DMS114 treated with DMSO at 0.1 percent for 48 hours (cell line): Measurements from ENCODE around the gene TEKTIP1.
"Not testable (repeated sequence)": the region's sequence is repeated elsewhere in the genome, so short reads cannot be mapped to it uniquely, and the experiment has no call there.

ENCODE experiments used
- DNase-seq: peaks from one replicate; lab custom pipeline; 2025; ENCODE audit not compliant: unreplicated experiment; lab: John Stamatoyannopoulos, UW

Gene TEKTIP1

DNA sequence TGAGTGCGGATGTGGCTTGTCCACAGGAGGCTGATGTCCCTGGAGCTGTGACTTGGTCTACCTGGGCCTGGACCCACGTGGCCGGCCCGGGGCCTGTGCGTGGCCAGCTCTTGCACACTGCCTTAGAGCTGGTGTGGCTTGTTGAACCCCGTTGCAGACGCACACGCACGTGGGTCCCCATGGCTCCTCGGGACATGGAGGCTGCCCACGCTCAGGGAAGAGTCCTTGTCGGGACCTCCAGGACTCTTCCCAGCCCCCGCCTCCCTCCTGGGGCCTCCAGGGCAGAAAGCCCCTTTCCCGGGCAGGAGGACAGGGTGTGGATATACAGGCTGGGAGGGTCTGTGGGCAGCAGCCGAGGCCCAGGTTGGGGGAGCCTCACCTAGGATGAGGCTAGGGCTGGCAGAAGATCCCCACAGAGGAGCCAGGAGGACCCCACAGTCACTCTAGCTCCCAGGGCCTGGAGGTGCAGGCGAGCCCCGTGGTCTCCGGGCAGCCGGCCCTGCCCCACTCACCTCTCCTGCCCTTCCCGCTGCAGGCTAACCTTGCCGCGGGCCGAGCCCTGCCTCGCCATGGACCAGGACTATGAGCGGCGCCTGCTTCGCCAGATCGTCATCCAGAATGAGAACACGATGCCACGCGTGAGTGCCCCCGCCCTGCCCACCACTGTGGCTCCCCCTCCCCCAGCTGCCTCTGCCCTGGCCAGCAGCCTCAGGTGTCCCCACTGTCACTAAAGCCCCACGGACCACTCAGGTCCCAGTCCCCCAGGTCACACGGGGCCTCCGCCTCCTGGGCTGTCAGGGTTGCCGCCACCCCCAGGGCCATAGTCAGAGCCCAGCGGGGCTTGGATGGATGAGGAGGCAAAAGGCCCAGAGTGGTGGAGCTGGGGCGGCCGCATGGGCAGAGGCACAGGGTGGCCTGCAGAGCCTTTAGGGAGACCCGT is 16.3 kb upstream of the TEKTIP1 start:
- DNase-seq: no peak

DNA sequence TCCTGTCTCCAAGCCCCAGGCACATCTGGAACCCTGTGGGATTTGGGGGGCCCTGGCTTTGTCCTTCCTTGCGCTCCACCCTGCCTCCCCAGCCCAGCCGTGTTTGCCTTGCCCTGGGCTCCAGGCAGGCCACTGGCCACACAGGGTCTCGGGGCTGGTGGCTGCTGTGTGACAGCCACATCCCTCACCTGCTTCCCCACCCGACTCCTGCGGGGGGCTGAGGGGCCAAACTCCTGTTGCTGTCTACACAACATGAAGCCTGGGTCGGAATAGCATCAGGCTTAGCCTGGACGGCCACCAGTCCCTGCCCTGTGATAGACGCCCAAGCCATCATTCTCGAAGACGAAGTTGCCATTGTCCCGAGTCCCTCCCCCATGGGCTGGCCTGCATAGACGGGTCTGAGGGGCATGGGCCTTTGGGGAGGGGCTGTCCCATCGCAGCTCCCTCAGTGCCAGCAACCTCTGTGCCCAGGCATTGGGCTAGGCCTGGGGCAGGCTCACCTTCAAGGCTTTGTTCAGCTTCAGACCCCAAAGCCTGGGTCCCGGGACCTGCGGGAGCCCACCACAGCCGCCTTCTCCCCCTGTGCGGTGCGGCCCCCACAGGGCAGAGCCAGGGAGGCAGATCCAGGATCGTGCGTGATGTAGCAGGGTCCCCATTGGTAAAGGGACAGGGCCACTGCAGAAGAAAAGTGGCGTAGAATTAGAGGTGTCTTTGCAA is 15.5 kb upstream of the TEKTIP1 start:
- DNase-seq: no peak

DNA sequence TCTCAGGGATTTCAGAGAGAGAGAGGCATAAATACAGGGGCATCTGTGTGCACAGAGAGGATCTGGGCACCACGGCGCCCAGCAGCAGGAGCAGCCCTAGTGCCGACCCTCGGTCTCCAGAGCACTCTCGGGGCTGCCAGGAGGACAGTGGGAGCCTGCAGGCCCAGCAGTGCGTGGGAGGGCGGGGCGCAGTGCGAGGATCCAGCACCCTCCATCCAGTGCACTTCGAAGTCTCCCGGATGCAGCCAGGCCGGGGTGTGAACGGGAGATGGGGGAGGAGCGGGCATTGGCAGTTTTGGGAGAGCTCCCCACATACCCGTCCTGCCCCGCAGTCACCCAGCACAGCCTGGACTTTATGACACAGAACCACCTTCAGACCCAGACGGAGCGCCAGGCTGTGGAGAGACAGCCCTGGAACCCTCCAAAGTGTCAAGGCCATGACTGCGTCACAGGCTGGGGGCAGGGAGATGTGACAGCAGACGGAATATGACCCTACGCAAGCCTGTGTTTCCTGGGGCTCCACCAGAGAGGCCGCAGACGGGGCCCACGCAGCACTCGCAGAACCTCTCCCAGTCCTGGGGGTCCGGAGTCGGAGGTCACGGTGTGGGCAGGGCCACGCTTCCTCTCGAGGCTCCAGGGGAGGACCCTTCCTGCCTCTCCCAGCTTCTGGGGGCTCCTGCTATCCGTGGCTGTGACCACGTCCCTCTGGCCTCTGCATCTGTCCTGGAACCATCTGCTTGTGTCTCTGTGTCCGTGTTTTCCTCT is 14.7 kb upstream of the TEKTIP1 start:
- DNase-seq: no peak

DNA sequence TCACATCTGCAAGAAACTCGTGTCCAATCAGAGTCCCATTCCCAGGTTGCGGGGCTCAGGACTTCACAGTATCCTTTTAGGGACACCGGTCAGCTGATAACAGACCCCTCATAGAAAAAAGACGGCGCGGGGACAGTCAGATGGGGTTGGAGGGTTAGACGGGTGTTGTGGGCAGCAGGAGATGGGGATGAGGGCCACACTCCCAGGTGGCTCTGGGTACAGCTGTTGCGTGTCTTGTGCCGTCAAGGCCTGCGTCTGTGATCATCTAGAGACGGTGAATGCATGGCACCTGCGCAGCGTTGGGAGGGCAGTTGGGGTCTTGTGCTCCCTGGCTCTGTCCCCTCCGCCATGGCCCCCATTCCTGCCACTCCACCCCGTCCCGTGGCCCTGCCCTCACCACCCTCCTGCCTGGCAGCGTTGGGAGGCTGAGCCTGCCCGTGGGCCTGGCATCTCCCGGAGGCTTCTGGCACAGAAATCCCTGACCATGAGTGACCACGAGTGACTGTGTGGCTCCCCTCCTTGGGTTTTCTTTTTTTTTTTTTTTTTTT is 14.0 kb upstream of the TEKTIP1 start:
- no peak for DNase-seq

DNA sequence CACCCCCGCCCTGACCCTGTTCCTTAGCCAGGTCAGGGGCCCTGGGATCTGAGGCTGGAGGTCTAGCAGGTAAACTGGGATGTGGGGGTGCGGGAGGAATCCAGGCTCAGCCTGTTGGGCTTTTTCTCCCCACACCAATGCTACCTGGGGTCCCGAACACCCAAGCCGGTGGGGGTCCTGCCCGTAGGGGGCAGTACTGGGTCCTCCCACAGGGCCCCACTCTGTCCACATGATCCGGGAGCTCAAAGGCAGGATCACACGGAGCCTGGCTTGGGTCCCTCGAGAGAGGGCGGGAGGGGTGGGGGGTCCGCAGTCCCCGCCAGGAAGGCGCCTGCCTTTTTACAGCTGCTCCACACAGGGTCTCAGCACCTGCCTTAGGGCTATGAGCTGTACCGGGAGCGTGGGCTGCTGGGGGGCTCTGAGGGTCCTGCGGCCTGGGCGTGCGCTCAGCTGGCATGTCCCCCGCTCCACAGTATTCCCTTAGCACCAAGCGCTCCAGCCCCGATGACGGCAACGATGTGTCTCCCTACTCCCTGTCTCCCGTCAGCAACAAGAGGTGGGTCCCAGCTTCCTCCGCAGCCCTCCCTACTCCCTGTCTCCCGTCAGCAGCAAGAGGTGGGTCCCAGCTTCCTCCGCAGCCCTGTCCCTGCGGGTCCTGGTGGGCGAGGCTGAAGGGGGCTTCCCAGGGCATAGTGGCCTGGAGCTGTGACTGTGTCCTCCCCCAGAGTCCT is 12.3 kb upstream of the TEKTIP1 start:
- no peak for DNase-seq

DNA sequence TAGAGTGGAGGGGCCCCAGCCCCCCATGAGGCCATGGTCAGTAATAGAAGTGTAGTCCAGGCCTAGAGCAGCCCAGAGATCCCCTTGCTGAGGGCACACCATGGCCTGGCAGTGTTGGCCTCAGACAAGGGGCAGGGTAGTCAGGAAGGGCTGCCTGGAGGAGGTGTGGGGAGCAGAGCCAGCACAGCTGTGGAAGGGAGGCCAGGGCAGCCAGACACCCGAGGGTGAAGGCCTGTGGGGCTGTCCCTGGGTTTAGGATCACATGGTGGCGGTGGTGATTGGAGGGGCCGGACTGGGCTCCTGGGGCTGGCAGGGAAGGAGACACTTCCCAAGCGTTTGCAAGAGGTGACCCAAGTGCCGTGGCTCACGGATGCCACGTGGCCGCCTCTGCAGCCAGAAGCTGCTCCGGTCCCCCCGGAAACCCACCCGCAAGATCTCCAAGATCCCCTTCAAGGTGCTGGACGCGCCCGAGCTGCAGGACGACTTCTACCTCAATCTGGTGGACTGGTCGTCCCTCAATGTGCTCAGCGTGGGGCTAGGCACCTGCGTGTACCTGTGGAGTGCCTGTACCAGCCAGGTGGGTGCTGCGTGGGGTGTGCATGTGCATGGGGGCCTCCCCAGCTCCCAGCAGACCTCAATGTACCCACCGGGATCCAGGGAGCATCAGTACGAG is 11.6 kb upstream of the TEKTIP1 start:
- DNase-seq: no peak

DNA sequence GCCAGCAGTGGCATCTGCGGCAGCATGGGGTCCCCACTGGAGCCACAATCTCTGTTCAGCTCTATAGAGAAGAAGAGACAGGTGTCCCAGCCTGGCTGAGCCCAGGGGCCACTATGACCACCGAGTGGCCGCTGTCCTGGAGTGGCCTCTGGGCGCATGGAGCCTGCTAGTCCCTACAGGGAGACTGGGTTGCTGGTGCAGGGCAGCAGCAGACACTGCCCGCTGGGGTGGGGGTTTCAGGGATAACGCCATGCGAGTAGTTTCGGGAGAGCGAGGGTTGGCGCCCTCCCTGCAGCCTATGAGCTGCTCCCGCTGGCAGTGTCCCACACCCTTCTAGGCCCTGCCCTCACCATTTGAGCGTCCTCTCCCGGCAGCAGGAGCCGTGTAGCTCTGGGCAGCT is 10.9 kb upstream of the TEKTIP1 start:
- DNase-seq: no peak

DNA sequence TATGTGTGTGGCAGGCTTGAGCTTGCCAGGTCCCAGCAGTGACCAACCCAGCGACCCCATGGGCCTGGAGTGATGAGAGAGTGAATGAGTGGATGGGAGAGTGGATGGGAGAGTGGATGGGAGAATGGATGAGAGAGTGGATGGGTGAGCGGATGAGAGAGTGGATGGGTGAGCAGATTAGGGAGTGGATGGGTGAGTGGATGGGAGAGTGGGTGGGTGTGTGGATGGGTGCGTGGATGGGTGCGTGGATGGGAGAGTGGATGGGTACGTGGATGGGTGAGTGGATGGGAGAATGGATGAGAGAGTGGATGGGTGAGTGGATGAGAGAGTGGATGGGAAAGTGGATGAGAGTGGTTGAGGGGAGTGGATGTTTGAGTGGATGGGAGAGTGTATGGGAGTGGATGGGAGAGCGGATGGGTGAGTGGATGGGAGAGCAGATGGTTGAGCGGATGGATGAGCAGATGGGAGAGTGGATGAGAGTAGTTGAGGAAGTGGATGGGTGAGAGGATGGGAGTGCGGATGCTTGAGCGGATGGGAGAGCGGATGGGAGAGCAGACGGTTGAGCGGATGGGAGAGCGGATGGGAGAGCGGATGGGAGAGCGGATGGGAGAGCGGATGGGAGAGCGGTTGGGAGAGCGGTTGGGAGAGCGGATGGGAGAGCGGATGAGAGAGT is 10.3 kb upstream of the TEKTIP1 start:
- no peak for DNase-seq

DNA sequence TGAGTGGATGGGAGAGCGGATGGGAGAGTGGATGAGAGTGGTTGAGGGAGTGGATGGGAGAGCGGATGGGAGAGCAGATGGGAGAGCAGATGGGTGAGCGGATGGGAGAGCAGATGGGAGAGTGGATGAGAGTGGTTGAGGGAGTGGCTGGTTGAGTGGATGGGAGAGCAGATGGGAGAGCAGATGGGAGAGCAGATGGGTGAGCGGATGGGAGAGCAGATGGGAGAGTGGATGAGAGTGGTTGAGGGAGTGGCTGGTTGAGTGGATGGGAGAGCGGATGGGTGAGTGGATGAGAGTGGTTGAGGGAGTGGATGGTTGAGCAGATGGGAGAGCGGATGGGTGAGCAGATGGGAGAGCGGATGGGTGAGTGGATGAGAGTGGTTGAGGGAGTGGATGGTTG is 9.7 kb upstream of the TEKTIP1 start:
- DNase-seq: not testable (repeated sequence)

DNA sequence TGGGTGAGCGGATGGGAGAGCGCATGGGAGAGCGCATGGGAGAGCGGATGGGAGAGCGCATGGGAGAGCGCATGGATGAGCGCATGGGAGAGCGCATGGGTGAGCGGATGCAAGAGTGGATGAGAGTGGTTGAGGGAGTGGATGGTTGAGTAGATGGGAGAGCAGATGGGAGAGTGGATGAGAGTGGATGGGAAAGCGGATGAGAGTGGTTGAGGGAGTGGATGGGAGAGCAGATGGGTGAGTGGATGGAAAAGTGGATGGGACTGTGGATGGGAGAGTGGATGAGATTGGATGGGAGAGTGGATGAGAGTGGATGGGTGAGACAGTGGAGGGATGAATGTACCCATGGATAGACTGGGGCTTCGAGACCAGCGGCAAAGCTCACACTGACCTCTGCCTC is 8.6 kb upstream of the TEKTIP1 start:
- no peak for DNase-seq

DNA sequence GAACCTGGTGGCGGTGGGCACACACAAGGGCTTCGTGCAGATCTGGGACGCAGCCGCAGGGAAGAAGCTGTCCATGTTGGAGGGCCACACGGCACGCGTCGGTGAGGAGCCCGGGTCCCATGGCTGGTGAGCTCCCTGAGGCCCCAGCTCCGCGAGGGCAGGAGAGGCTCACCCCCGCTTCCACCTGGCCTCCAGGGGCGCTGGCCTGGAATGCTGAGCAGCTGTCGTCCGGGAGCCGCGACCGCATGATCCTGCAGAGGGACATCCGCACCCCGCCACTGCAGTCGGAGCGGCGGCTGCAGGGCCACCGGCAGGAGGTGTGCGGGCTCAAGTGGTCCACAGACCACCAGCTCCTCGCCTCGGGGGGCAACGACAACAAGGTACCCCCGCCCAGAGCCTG is 7.3 kb upstream of the TEKTIP1 start:
- DNase-seq: no peak

DNA sequence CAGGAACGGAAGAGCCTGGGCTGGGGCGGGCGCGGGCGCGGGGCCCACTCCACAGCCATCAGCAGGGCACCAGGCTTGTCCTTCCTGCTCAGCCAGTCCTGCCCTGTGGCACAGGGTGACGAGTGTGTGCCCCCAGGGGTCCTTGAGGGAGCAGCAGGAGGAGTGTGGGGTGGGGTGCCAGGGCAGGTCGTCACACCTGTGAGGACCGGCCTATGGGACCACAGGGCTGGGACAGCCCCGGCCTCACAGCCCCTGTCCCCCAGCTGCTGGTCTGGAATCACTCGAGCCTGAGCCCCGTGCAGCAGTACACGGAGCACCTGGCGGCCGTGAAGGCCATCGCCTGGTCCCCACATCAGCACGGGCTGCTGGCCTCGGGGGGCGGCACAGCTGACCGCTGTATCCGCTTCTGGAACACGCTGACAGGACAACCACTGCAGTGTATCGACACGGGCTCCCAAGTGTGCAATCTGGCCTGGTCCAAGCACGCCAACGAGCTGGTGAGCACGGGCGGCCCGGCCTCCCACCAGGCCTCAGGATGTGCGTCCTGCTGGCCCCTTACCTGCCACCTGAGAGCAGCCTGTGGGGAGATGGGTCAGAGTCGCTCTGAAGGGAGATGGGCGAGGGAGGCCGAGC is 6.7 kb upstream of the TEKTIP1 start:
- DNase-seq: no peak

DNA sequence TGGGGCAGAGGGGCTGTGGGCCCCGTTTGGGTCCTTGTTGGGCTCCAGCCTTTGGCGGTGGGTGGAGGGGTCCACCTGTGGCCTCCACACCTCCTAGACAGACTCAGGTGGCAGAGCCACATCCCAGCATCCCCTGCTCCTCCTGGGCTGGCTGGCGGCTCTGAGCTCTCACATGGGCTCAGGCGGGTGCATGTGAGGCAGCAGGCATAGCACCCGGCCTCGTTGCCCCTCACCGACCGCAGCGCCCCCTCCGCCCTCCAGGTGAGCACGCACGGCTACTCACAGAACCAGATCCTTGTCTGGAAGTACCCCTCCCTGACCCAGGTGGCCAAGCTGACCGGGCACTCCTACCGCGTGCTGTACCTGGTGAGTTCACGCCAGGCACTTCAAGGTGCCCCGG is 5.9 kb upstream of the TEKTIP1 start:
- no peak for DNase-seq

DNA sequence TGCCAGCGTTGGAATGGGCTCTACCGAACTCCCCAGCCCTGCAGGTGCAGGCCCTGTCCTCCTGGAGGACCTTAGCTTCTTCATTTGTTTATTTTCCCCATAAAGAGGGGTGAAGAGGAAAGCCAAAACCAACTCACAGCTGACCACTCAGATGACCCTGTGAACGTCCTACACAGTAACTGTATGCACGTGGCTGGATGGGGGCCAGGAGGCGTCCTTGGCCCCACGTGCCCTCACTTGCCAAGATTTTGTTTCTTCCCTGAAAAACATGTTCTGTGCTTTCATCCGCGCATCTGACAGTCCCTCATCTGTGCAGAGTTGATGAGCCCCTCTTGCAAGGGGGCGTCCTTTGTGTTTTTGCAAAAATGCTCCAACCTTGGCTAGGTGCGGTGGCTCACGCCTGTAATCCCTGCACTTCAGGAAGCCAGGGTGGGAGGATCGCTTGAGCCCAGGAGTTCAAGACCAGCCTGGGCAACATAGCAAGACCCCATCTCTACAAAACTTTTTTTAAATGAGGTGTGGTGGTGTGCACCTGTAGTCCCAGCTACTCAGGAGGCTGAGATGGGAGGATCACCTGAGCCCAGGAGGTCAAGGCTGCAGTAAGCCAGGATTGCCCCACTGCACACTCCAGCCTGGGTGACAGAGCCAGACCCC is 5.3 kb upstream of the TEKTIP1 start:
- DNase-seq: no peak

DNA sequence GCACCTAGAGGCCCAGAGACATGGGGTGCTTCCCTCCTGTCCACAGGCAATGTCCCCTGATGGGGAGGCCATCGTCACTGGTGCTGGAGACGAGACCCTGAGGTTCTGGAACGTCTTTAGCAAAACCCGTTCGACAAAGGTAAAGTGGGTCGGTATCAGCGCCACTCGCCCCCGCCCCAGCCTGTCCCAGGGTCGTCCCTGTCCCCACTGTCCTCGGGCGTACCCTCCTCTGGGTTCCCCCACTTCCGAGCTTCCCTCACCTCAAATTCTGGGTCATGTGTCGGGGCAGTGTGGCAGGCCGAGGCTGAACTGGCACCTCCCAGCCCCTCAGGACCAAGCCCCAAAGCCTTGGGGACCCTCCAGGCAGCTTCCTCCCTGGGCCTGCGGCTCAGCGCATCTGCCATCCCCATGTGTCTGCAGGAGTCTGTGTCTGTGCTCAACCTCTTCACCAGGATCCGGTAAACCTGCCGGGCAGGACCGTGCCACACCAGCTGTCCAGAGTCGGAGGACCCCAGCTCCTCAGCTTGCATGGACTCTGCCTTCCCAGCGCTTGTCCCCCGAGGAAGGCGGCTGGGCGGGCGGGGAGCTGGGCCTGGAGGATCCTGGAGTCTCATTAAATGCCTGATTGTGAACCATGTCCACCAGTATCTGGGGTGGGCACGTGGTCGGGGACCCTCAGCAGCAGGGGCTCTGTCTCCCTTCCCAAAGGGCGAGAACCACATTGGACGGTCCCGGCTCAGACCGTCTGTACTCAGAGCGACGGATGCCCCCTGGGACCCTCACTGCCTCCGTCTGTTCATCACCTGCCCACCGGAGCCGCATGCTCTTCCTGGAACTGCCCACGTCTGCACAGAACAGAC is 4.4 kb upstream of the TEKTIP1 start:
- no peak for DNase-seq

DNA sequence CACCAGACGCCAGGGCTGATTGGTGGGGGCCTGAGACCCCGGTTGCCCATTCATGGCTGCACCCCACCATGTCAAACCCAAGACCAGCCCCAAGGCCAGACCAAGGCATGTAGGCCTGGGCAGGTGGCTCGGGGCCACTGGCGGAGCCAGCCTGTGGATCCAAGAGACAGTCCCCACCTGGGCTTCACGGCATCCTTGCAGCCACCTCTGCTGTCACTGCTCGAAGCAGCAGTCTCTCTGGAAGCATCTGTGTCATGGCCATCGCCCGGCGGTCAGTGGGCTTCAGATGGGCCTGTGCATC is 3.8 kb upstream of the TEKTIP1 start:
- no peak for DNase-seq

DNA sequence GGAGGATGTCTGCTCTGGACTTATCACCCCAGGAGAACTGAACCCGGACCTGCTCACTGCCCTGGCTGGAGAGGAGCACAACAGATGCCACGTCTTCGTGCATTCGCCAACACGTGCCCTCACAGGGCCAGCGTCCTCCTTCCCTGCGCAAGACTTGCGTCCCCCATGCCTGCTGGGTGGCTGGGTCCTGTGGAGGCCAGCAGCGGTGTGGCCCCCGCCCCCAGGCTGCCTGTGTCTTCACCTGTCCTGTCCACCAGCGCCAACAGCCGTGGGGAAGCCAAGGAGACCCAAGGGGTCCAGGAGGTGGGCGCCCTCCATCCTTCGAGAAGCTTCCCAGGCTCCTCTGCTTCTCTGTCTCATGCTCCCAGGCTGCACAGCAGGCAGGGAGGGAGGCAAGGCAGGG is 3.4 kb upstream of the TEKTIP1 start:
- DNase-seq: no peak

DNA sequence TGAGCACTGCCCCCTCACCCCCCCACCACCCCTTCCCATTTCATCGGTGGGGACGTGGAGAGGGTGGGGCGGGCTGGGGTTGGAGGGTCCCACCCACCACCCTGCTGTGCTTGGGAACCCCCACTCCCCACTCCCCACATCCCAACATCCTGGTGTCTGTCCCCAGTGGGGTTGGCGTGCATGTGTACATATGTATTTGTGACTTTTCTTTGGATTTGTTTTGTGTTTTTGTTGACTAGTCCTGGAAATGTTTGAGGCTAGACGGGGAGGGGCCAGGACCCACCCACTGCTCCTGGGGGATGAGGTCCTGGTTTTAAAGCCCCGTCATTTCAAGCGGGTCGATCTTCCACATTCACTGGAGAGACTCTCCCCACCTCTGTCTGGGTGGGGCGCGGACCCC is 3.0 kb upstream of the TEKTIP1 start:
- no peak for DNase-seq
